HepG2 (cell line): ENCODE data around the gene CNTN4. TPM values are rescaled to one million over a fixed set of nuclear protein-coding genes. Genes with fewer than 3 reads are reported as not detected.

Experiments used
- ATAC-seq: fragments of 200-7000 bp; cut with Tn5 transposase; 3 replicates; pipeline ENCODE4 v1.9.1; 2020; ENCODE audit warnings: mild to moderate bottlenecking, moderate library complexity
- BruUV-seq: library from RNA; stranded (reverse); fragments of 400-500 nt; replicated peaks from 2 replicates; lab custom pipeline; 2021; lab: Mats Ljungman, UMichigan
- CTCF ChIA-PET: fragments of 300-600 bp; formaldehyde crosslinking; extraction: SDS; loops from one replicate; lab custom pipeline; 2021; ENCODE audit warnings: low total read pairs, inconsistent platforms, low intra/inter-chr PET ratio; lab: Yijun Ruan, JAX
- POLR2A ChIA-PET: fragments of 350-600 bp; sonication (Branson Sonifier 250); formaldehyde crosslinking; loops from one replicate; lab custom pipeline; 2020; ENCODE audit warnings: antibody characterized with exemption, inconsistent platforms; lab: Yijun Ruan, JAX
- DNase-seq: peaks from one replicate; pipeline ENCODE4 v3.0.0-alpha.2; 2015; ENCODE audit warnings: low spot score
- FAIRE-seq: peaks from 3 replicates; lab custom pipeline; 2011; peaks lifted over from hg19 to GRCh38; lab: Jason Lieb, UNC
- H2AFZ ChIP-seq: one replicate; pipeline ENCODE4 v1.6.1; 2011; ENCODE audit warnings: low read length, inconsistent platforms
- H3K27ac ChIP-seq: fragments of 300-600 bp; 3 replicates; pipeline ENCODE4 v1.8.0; 2011; ENCODE audit warnings: mixed run types, mild to moderate bottlenecking, mixed read lengths, low read length, inconsistent platforms; ENCODE audit not compliant: insufficient read depth; ENCODE audit errors: extremely low read length
- H3K27me3 ChIP-seq, 2 experiments: fragments of 200-600 bp in 1 of 2; 2 replicates in 1 of 2; 3 replicates in 1 of 2; pipeline versions ENCODE4 v1.6.0 to v1.8.0; 2011; ENCODE audit warnings: low read length in 2 of 2, mild to moderate bottlenecking in 2 of 2, moderate library complexity in 2 of 2, inconsistent platforms in 1 of 2; ENCODE audit not compliant: insufficient read depth in 2 of 2, control insufficient read depth in 1 of 2
- H3K36me3 ChIP-seq, 2 experiments: fragments of 200-600 bp in 1 of 2; replicated peaks in 1 of 2; 2 replicates in 1 of 2; 3 replicates in 1 of 2; pipeline versions ENCODE4 v1.5.1 to v1.8.0; 2011; ENCODE audit warnings: low read length in 2 of 2, inconsistent platforms in 1 of 2; ENCODE audit not compliant: insufficient read depth in 2 of 2, control insufficient read depth in 1 of 2
- H3K4me1 ChIP-seq: 2 replicates; pipeline ENCODE4 v1.5.1; 2012; ENCODE audit warnings: low read length, inconsistent platforms; ENCODE audit not compliant: insufficient read depth
- H3K4me2 ChIP-seq: 2 replicates; pipeline ENCODE4 v1.6.0; 2011; ENCODE audit warnings: low read depth, low read length, inconsistent platforms
- H3K4me3 ChIP-seq, 3 experiments: fragments of 200-600 bp in 1 of 3; sonication (generic), shearing (Covaris generic) in 1 of 3; replicated peaks in 1 of 3; 2 replicates each; pipeline ENCODE4 v1.5.1; 2011 to 2016; ENCODE audit warnings: low read length in 3 of 3, inconsistent platforms in 2 of 3, low read depth in 2 of 3, mild to moderate bottlenecking in 2 of 3, control low read depth in 1 of 3, mixed read lengths in 1 of 3; ENCODE audit not compliant: insufficient read depth in 1 of 3
- H3K79me2 ChIP-seq: one replicate; pipeline ENCODE4 v1.6.1; 2011; ENCODE audit warnings: low read length, inconsistent platforms; ENCODE audit not compliant: insufficient read depth
- H3K9ac ChIP-seq: 2 replicates; pipeline ENCODE4 v1.6.0; 2011; ENCODE audit warnings: mild to moderate bottlenecking, low read depth, low read length, inconsistent platforms; ENCODE audit not compliant: insufficient read depth
- H3K9me3 ChIP-seq: 2 replicates; pipeline ENCODE4 v1.5.1; 2012; ENCODE audit warnings: mild to moderate bottlenecking, low read length
- H4K20me1 ChIP-seq: 2 replicates; pipeline ENCODE4 v1.6.0; 2011; ENCODE audit warnings: inconsistent platforms, mild to moderate bottlenecking, low read length, moderate library complexity; ENCODE audit not compliant: insufficient read depth
- MAFF ChIP-seq: IDR thresholded peaks from 2 replicates; pipeline ENCODE4 v1.6.1; 2011; ENCODE audit warnings: low read depth, low read length, improper control_type of control experiment
- MAFK ChIP-seq, 2 experiments: IDR thresholded peaks in 1 of 2; conservative IDR thresholded peaks in 1 of 2; 2 replicates each; pipeline ENCODE4 v1.6.1; 2011; ENCODE audit warnings: improper control_type of control experiment in 2 of 2, low read length in 2 of 2
- ZFAT ChIP-seq: sonication (generic); formaldehyde crosslinking; conservative IDR thresholded peaks from 2 replicates; pipeline ENCODE4 v1.8.1; 2023; ENCODE audit warnings: missing genetic modification reagents, inconsistent platforms
- WGBS: methylation state at CpG from one replicate; pipeline ENCODE4 v1.1.6; 2017; ENCODE audit warnings: low lambda C conversion rate; 5-methylcytosine and 5-hydroxymethylcytosine counted together
- in situ Hi-C: cut with HindIII; loops from 2 replicates; pipeline ENCODE4 v1.10.0; 2017; ENCODE audit warnings: low pct_unique_long_range_greater_than_20kb; ENCODE audit not compliant: extremely low pct_ligation_motif_present
- intact Hi-C: fragments of 100-400 bp; cut with micrococcal nuclease; formaldehyde crosslinking; loops from one replicate; pipeline ENCODE4 v1.10.0; 2022; ENCODE audit not compliant: unreplicated experiment
- polyA plus RNA-seq, 8 experiments: library from polyadenylated mRNA; depleted of rRNA in 3 of 8; stranded (reverse) in 7 of 8; unstranded in 1 of 8; fragments of >200 nt; fragmentation: Illumina TruSeq in 4 of 8; extraction: Trizol in 4 of 8; gene quantifications; 2 replicates each; pipeline versions ENCODE4 v1.2.1 to v1.2.3, GENCODE V29; 2011 to 2016; ENCODE audit warnings: low read depth in 4 of 8, missing spikeins in 1 of 8, mixed read lengths in 1 of 8; ENCODE audit not compliant: insufficient read depth in 1 of 8
- total RNA-seq, 5 experiments: library from RNA; depleted of rRNA; stranded (reverse); fragments of >200 nt; fragmentation: Illumina TruSeq; extraction: Trizol; gene quantifications; 2 replicates each; pipeline ENCODE4 v1.2.3, GENCODE V29; 2016; ENCODE audit warnings: low read depth in 1 of 5
- TF ChIP-seq, protein P1 (sequence below): sonication (generic); formaldehyde crosslinking; IDR thresholded peaks from 2 replicates; pipeline ENCODE4 v1.5.0; 2020; ENCODE audit warnings: mild to moderate bottlenecking, low read depth, missing genetic modification reagents, borderline replicate concordance
- TF ChIP-seq, protein P2 (sequence below): sonication (generic); formaldehyde crosslinking; IDR thresholded peaks from 2 replicates; pipeline ENCODE4 v1.5.0; 2020; ENCODE audit warnings: mild to moderate bottlenecking, missing genetic modification reagents, borderline replicate concordance

Gene CNTN4
- total and polyA plus RNA-seq, 2 of the 13 experiments (the other 11 are each of a cell fraction or from before 2014, with no cell fraction given), result 0.01 to 0.13 TPM

DNA sequence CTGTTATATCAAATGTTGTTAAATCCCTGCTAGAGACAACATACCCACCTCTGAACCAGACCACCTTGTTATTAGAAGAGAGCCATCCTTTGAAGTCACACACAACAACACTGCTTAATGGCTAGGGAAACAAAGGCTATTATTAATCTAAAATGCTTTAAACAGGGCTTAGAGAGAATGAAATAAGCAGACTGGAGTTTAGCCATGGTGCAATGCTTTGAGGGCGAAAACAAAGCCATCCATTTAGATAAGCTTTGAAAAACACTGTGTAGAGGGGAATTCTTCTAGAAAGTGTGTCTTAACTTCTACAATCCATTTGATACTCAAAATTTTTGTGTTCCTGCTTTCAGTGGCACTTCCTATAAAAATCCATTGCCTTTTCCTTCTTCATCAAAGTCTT, 862.9 kb downstream of the CNTN4 start (continued):
- TF ChIP-seq, protein P1, sequence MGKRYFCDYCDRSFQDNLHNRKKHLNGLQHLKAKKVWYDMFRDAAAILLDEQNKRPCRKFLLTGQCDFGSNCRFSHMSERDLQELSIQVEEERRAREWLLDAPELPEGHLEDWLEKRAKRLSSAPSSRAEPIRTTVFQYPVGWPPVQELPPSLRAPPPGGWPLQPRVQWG, result no peak
- no peak for TF ChIP-seq ZFAT (CRISPR knock-in tag)

DNA sequence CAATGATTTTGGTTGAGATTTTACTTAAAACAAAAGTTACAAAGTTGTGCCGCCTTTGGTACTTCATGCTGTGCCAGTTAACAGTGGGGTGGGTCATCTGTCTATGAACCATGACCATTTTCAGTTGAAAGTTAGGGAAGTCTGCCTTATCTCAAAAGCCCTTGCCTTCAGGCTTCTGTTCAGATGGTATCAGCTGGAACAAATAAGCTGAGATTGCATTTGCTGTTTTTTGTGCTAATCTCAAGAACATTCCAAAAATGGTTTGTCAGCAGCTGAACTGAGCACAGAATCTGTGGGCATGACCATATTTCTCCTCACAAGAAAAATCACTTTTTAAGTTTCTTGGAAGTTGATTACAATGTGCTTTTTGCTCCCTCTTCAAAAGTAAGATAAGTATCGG, 869.2 kb downstream of the CNTN4 start:
- CTCF ChIA-PET, result no interaction called here
- no peaks in the 10 kb centered on the region for H3K9me3 ChIP-seq
- no TSS peak for BruUV-seq
- in situ Hi-C loops (no loop called here), intact Hi-C loops (no loop called here)
- H3K27ac ChIP-seq, result no peak overlapping the region
- POLR2A ChIA-PET, result no interaction called here
- H3K36me3 ChIP-seq, result no peaks in the 10 kb centered on the region
- H4K20me1 ChIP-seq, result no peaks in the 10 kb centered on the region
- H3K27me3 ChIP-seq, result no peaks in the 10 kb centered on the region
- no peak overlapping the region for H2AFZ ChIP-seq
- FAIRE-seq, result no peak
- TF ChIP-seq, protein P2, sequence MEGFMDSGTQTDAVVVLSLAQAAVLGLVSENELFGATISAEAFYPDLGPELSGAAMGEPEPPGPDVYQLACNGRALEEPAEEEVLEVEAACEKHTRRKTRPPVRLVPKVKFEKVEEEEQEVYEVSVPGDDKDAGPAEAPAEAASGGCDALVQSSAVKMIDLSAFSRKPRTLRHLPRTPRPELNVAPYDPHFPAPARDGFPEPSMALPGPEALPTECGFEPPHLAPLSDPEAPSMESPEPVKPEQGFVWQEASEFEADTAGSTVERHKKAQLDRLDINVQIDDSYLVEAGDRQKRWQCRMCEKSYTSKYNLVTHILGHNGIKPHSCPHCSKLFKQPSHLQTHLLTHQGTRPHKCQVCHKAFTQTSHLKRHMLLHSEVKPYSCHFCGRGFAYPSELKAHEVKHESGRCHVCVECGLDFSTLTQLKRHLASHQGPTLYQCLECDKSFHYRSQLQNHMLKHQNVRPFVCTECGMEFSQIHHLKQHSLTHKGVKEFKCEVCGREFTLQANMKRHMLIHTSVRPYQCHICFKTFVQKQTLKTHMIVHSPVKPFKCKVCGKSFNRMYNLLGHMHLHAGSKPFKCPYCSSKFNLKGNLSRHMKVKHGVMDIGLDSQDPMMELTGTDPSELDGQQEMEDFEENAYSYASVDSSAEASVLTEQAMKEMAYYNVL (CRISPR knock-in tag), result no peak
- TF ChIP-seq MAFK (conservative IDR thresholded peaks at IDR 0.05 in 1 of 2, IDR thresholded peaks at IDR 0.05 in 1 of 2; ENCODE audit: low read length in 2 of 2) (peak in 1 of 2 experiments; percentile 31; a peak in 1 of 4 replicates), MAFF (0 out of 2 replicates have a peak, but pooled peaks have one; percentile 12)
- no peak overlapping the region for H3K4me2 ChIP-seq
- no peaks in the 10 kb centered on the region for H3K79me2 ChIP-seq
- H3K4me1 ChIP-seq, result no peaks in the 10 kb centered on the region
- H3K4me3 ChIP-seq, result no peak overlapping the region
- H3K9ac ChIP-seq, result no peak overlapping the region
- WGBS, result 4% methylated on average over 2 of the region's 2 CpGs
- DNase-seq, result no peak
- no peak for ATAC-seq
